SU-DHL-6 (cell line): ENCODE results near the gene TUBGCP6.

ENCODE experiments used
- H2AFZ ChIP-seq: fragments of 200-600 bp; sonication (generic); 2 replicates; pipeline ENCODE4 v1.6.1; 2014; ENCODE audit warnings: low read depth, mild to moderate bottlenecking, moderate library complexity, mixed read lengths, antibody characterized with exemption, low read length; ENCODE audit not compliant: severe bottlenecking
- H3F3A ChIP-seq: fragments of 200-600 bp; shearing (Covaris generic); 2 replicates; pipeline ENCODE4 v1.6.0; 2016; ENCODE audit warnings: antibody characterized with exemption, mild to moderate bottlenecking; ENCODE audit not compliant: insufficient read depth
- H3K27ac ChIP-seq: fragments of 200-600 bp; sonication (generic); 2 replicates; pipeline ENCODE4 v1.5.1; 2016; ENCODE audit warnings: low read depth, mild to moderate bottlenecking, low read length, moderate library complexity, mixed read lengths
- H3K27me3 ChIP-seq: fragments of 200-600 bp; sonication (generic), shearing (Covaris generic); 2 replicates; pipeline ENCODE4 v1.6.0; 2014; ENCODE audit warnings: mild to moderate bottlenecking, low read length
- H3K36me3 ChIP-seq: fragments of 200-600 bp; sonication (generic); 2 replicates; pipeline ENCODE4 v1.6.1; 2014; ENCODE audit warnings: mild to moderate bottlenecking, low read length, mixed read lengths
- H3K4me2 ChIP-seq: fragments of 300-600, 200-600 bp; shearing (Covaris generic), sonication (generic); 2 replicates; pipeline ENCODE4 v1.6.0; 2014; ENCODE audit warnings: low read length, low read depth, mild to moderate bottlenecking; ENCODE audit not compliant: poor library complexity, severe bottlenecking
- H3K4me3 ChIP-seq: fragments of 200-600 bp; sonication (generic); 2 replicates; pipeline ENCODE4 v1.5.1; 2014; ENCODE audit warnings: antibody characterized with exemption, low read length, mild to moderate bottlenecking, mixed read lengths; ENCODE audit not compliant: insufficient read depth, poor library complexity, severe bottlenecking
- H3K79me2 ChIP-seq: fragments of 200-600 bp; sonication (generic); 2 replicates; pipeline ENCODE4 v1.6.1; 2014; ENCODE audit warnings: mild to moderate bottlenecking, low read length, moderate library complexity; ENCODE audit not compliant: insufficient read depth
- H3K9ac ChIP-seq: fragments of 200-600 bp; sonication (generic); 2 replicates; pipeline ENCODE4 v1.7.0; 2014; ENCODE audit warnings: mild to moderate bottlenecking, low read length
- H3K9me2 ChIP-seq: fragments of 200-600 bp; sonication (generic); replicated peaks from 2 replicates; pipeline ENCODE4 v1.6.1; 2014; ENCODE audit warnings: low read length; ENCODE audit not compliant: insufficient read depth
- H3K9me3 ChIP-seq: fragments of 200-600 bp; sonication (generic); 2 replicates; pipeline ENCODE4 v1.6.1; 2014; ENCODE audit warnings: low read length, mixed read lengths; ENCODE audit not compliant: insufficient read depth
- H4K20me1 ChIP-seq: fragments of 200-600 bp; sonication (generic); 2 replicates; pipeline ENCODE4 v1.6.1; 2014; ENCODE audit warnings: low read depth, mild to moderate bottlenecking, antibody characterized with exemption, low read length, moderate library complexity, mixed read lengths
- CTCF ChIP-seq: fragments of 200-600 bp; sonication (generic); IDR thresholded peaks from one replicate; pipeline ENCODE4 v1.5.1; 2017; ENCODE audit warnings: antibody characterized with exemption, mild to moderate bottlenecking, low read length, moderate library complexity; ENCODE audit not compliant: insufficient read depth, poor library complexity, severe bottlenecking
- EZH2phosphoT487 ChIP-seq: fragments of 200-600 bp; sonication (generic), shearing (Covaris generic); conservative IDR thresholded peaks from 2 replicates; pipeline ENCODE4 v1.6.1; 2018; ENCODE audit warnings: mild to moderate bottlenecking, antibody characterized with exemption, low read length, moderate library complexity, mixed read lengths

The TUBGCP6 gene

GRCh38 chr22:50282361-50283155, 37.7 kb upstream of the TUBGCP6 start:
- Histone ChIP-seq H2AFZ (no peak overlapping the region), H4K20me1 (no peaks in the 10 kb centered on the region), H3K27ac (no peak overlapping the region), H3K79me2 (no peaks in the 10 kb centered on the region), H3K9me2 (no peaks in the 10 kb centered on the region), H3K36me3 (no peaks in the 10 kb centered on the region), H3K27me3 (no peaks in the 10 kb centered on the region), H3K9me3 (no peaks in the 10 kb centered on the region), H3K9ac (no peak overlapping the region), H3K4me3 (no peak overlapping the region), H3K4me2 (no peak overlapping the region), H3F3A (no peaks in the 10 kb centered on the region)
- no peak for TF ChIP-seq EZH2phosphoT487
- no peak for TF ChIP-seq CTCF

- Histone ChIP-seq H3K9ac (no peak overlapping the region), H3K36me3 (no peaks in the 10 kb centered on the region), H3F3A (peaks cover 4% of the 10 kb centered on the region; the same call in 1 of the 2 replicates), H3K9me3 (no peaks in the 10 kb centered on the region), H3K4me3 (no peak overlapping the region), H3K9me2 (no peaks in the 10 kb centered on the region), H3K4me2 (no peak overlapping the region), H3K27ac (no peak overlapping the region), H2AFZ (no peak overlapping the region), H3K27me3 (no peaks in the 10 kb centered on the region), H3K79me2 (no peaks in the 10 kb centered on the region), H4K20me1 (no peaks in the 10 kb centered on the region)
- TF ChIP-seq EZH2phosphoT487: no peak
- no peak for TF ChIP-seq CTCF
These were observed 37.1 kb upstream of the TUBGCP6 start for GRCh38 chr22:50281957-50282356.

DNA sequence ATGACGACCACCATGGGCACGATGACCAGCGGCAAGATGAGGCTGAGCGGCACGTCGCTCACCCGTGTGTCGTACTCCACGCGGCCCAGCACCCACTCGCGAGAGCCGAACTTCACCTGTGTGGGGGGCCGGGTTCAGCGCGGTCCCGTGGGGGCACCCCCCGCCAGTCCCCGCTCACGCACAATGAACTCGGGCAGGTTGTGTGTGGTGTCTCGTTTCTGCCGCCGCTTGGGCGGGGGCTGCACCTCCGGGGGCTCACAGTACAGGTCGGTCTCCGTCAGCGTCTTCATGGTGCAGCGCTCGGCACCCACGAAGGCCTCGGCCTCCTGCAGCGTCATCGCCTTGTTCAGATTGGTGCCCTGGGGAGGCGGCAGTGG, 36.5 kb upstream of the TUBGCP6 start:
- H3K9me3 ChIP-seq: no peaks in the 10 kb centered on the region
- no peak overlapping the region for H3K4me3 ChIP-seq
- H3K9ac ChIP-seq: no peak overlapping the region
- H3K79me2 ChIP-seq: no peaks in the 10 kb centered on the region
- H4K20me1 ChIP-seq: no peaks in the 10 kb centered on the region
- no peak overlapping the region for H3K27ac ChIP-seq
- peaks cover 9% of the 10 kb centered on the region for H3F3A ChIP-seq
- H3K9me2 ChIP-seq: no peaks in the 10 kb centered on the region
- H3K36me3 ChIP-seq: no peaks in the 10 kb centered on the region
- no peak overlapping the region for H2AFZ ChIP-seq
- H3K27me3 ChIP-seq: no peaks in the 10 kb centered on the region
- TF ChIP-seq EZH2phosphoT487 (no peak), CTCF (no peak)
- no peak overlapping the region for H3K4me2 ChIP-seq
